HG02981 (cell line): Measurements from ENCODE around the gene SLC22A25.
"Not testable (repeated sequence)": the region's sequence is repeated elsewhere in the genome, so short reads cannot be mapped to it uniquely, and the experiment has no call there.

Source experiments
- ATAC-seq: cut with Tn5 transposase; IDR thresholded peaks from one replicate; pipeline ENCODE4 v1.9.1; 2021; ENCODE audit warnings: mild to moderate bottlenecking, moderate library complexity; ENCODE audit not compliant: unreplicated experiment

Gene SLC22A25

GRCh38 chr11:63235471-63236461 is 7.6 kb downstream of the SLC22A25 start:
- ATAC-seq: not testable (repeated sequence)

- ATAC-seq: no peak
These were observed 13.6 kb downstream of the SLC22A25 start for GRCh38 chr11:63229815-63230214.

- ATAC-seq: no peak
These were observed 15.8 kb downstream of the SLC22A25 start for GRCh38 chr11:63227521-63228107.

GRCh38 chr11:63226488-63227114 is 16.8 kb downstream of the SLC22A25 start:
- ATAC-seq: no peak

GRCh38 chr11:63214093-63214492 is 29.3 kb downstream of the SLC22A25 start:
- no peak for ATAC-seq

- ATAC-seq: no peak
These were observed 30.7 kb downstream of the SLC22A25 start for GRCh38 chr11:63212742-63213141.

GRCh38 chr11:63210111-63210510 is 33.3 kb downstream of the SLC22A25 start:
- no peak for ATAC-seq
